Neuronal stem cell (in vitro differentiated cells): ENCODE results near the gene HAPSTR1.

Experiments
- DNase-seq: peaks from one replicate; pipeline ENCODE4 v3.0.0-alpha.2; 2013; ENCODE audit warnings: low spot score
- H2AFZ ChIP-seq: one replicate; pipeline ENCODE4 v1.6.1; 2013; ENCODE audit warnings: mild to moderate bottlenecking, low read length, inconsistent platforms
- H2AK5ac ChIP-seq: 2 replicates; pipeline ENCODE4 v1.6.1; 2013; ENCODE audit warnings: low read depth, mild to moderate bottlenecking, inconsistent platforms, low read length, moderate library complexity, mixed read lengths
- H2BK120ac ChIP-seq: 2 replicates; pipeline ENCODE4 v1.6.1; 2013; ENCODE audit warnings: low read depth, mild to moderate bottlenecking, inconsistent platforms, low read length, moderate library complexity, mixed read lengths
- H2BK12ac ChIP-seq: one replicate; pipeline ENCODE4 v1.6.1; 2013; ENCODE audit warnings: low read length, inconsistent platforms
- H2BK15ac ChIP-seq: 2 replicates; pipeline ENCODE4 v1.6.1; 2013; ENCODE audit warnings: mild to moderate bottlenecking, low read length, inconsistent platforms, mixed read lengths
- H2BK5ac ChIP-seq: one replicate; pipeline ENCODE4 v1.6.1; 2013; ENCODE audit warnings: inconsistent platforms, mild to moderate bottlenecking, low read length, moderate library complexity
- H3K14ac ChIP-seq: one replicate; pipeline ENCODE4 v1.6.1; 2013; ENCODE audit warnings: low read length, inconsistent platforms
- H3K18ac ChIP-seq: 2 replicates; pipeline ENCODE4 v1.6.1; 2013; ENCODE audit warnings: low read length, inconsistent platforms
- H3K23ac ChIP-seq: 2 replicates; pipeline ENCODE4 v1.6.1; 2013; ENCODE audit warnings: low read depth, mild to moderate bottlenecking, mixed read lengths, low read length, inconsistent platforms; ENCODE audit not compliant: poor library complexity
- H3K27ac ChIP-seq: replicated peaks from 3 replicates; pipeline ENCODE4 v1.5.1; 2013; ENCODE audit warnings: low read length, inconsistent platforms
- H3K27me3 ChIP-seq, 3 experiments: 2 replicates each; pipeline ENCODE4 v1.6.1; 2013; ENCODE audit warnings: low read length in 3 of 3, mild to moderate bottlenecking in 2 of 3, inconsistent platforms in 1 of 3, low read depth in 1 of 3, mixed read lengths in 1 of 3, moderate library complexity in 1 of 3; ENCODE audit not compliant: control insufficient read depth in 3 of 3, insufficient read depth in 3 of 3
- H3K36me3 ChIP-seq, 2 donors: replicated peaks in 1 of 2; 2 replicates each; pipeline ENCODE4 v1.6.1; 2013; ENCODE audit warnings: low read length in 2 of 2; ENCODE audit not compliant: control insufficient read depth in 2 of 2, insufficient read depth in 2 of 2
- H3K4ac ChIP-seq: 2 replicates; pipeline ENCODE4 v1.6.1; 2013; ENCODE audit warnings: inconsistent platforms, mild to moderate bottlenecking, low read length, moderate library complexity
- H3K4me1 ChIP-seq, 2 donors: 1 replicate in 1 of 2; 2 replicates in 1 of 2; pipeline ENCODE4 v1.6.1; 2013; ENCODE audit warnings: low read length in 2 of 2, low read depth in 1 of 2; ENCODE audit not compliant: control insufficient read depth in 2 of 2, insufficient read depth in 1 of 2
- H3K4me2 ChIP-seq: one replicate; pipeline ENCODE4 v1.6.1; 2013; ENCODE audit warnings: mild to moderate bottlenecking, low read length, inconsistent platforms; ENCODE audit not compliant: insufficient read depth, poor library complexity, severe bottlenecking
- H3K4me3 ChIP-seq, 2 donors: 2 replicates each; pipeline ENCODE4 v1.5.1; 2013; ENCODE audit warnings: low read length in 2 of 2, mild to moderate bottlenecking in 2 of 2, inconsistent platforms in 1 of 2, moderate library complexity in 1 of 2
- H3K79me1 ChIP-seq: one replicate; pipeline ENCODE4 v1.6.1; 2013; ENCODE audit warnings: low read depth, mild to moderate bottlenecking, inconsistent platforms, low read length, moderate library complexity
- H3K9ac ChIP-seq: one replicate; pipeline ENCODE4 v1.6.1; 2013; ENCODE audit warnings: mild to moderate bottlenecking, low read depth, low read length, inconsistent platforms; ENCODE audit not compliant: poor library complexity
- H3K9me3 ChIP-seq, 2 donors: replicated peaks in 1 of 2; 2 replicates each; pipeline versions ENCODE3 to v1.6.1; 2013; ENCODE audit warnings: low read length in 2 of 2, mild to moderate bottlenecking in 2 of 2, inconsistent platforms in 1 of 2, low read depth in 1 of 2, mixed read lengths in 1 of 2, moderate library complexity in 1 of 2; ENCODE audit not compliant: control insufficient read depth in 2 of 2, insufficient read depth in 1 of 2
- H4K8ac ChIP-seq: one replicate; pipeline ENCODE4 v1.6.1; 2013; ENCODE audit warnings: low read depth, mild to moderate bottlenecking, inconsistent platforms, low read length, moderate library complexity
- H4K91ac ChIP-seq: one replicate; pipeline ENCODE4 v1.6.1; 2013; ENCODE audit warnings: low read length, low read depth, mild to moderate bottlenecking, inconsistent platforms; ENCODE audit not compliant: poor library complexity
- WGBS, 2 donors: extraction: QIAGEN DNeasy Blood & Tissue Kit; methylation state at CpG; one replicate each; pipeline ENCODE4 v1.1.7; 2013; ENCODE audit warnings: missing lambda C conversion rate in 2 of 2, mixed read lengths in 1 of 2; ENCODE audit not compliant: insufficient read length in 2 of 2, insufficient replicate concordance in 1 of 2; ENCODE audit errors: extremely low coverage in 2 of 2; 5-methylcytosine and 5-hydroxymethylcytosine counted together

Gene HAPSTR1

GRCh38 chr16:9089660-9090059 lies 1.8 kb upstream of the HAPSTR1 start:
- H3K4me2 ChIP-seq: peak overlapping the region; percentile 82
- H3K27me3 ChIP-seq: no peaks in the 10 kb centered on the region
- peak overlapping the region; percentile 83 for H2AFZ ChIP-seq
- peaks cover 2 to 20% of the 10 kb centered on the region in 2 donors for H3K36me3 ChIP-seq
- no peak overlapping the region for H3K27ac ChIP-seq
- peaks cover 4 to 9% of the 10 kb centered on the region in 2 donors for H3K4me1 ChIP-seq
- no peak overlapping the region for H2BK5ac ChIP-seq
- H4K8ac ChIP-seq: no peak overlapping the region
- H3K23ac ChIP-seq: peak overlapping the region; percentile 98
- no peak overlapping the region for H4K91ac ChIP-seq
- peak overlapping the region in 1 of 2 donors; percentile 52 for H3K4me3 ChIP-seq
- H3K9me3 ChIP-seq: no peaks in the 10 kb centered on the region
- H3K18ac ChIP-seq: peak overlapping the region; percentile 99
- H2BK120ac ChIP-seq: no peak overlapping the region
- H2BK12ac ChIP-seq: no peak overlapping the region
- no peak overlapping the region for H3K4ac ChIP-seq
- H3K14ac ChIP-seq: no peak overlapping the region
- H3K79me1 ChIP-seq: peaks cover 5% of the 10 kb centered on the region
- no CpG with 5 or more reads among the region's 6 CpGs for WGBS, 2 donors
- no peak overlapping the region for H2AK5ac ChIP-seq
- H3K9ac ChIP-seq: peak overlapping the region; percentile 91
- H2BK15ac ChIP-seq: peak overlapping the region; percentile 92
- DNase-seq: no peak

- peaks cover 5 to 14% of the 10 kb centered on the region in 2 donors for H3K4me1 ChIP-seq
- H3K36me3 ChIP-seq: peaks cover 3 to 27% of the 10 kb centered on the region in 2 donors
- no CpG with 5 or more reads among the region's 85 CpGs for WGBS, 2 donors
- H3K9me3 ChIP-seq: no peaks in the 10 kb centered on the region
- peak overlapping the region; percentile 91 for H2AK5ac ChIP-seq
- peak overlapping the region; percentile 94 for H2BK120ac ChIP-seq
- H2AFZ ChIP-seq: peak overlapping the region; percentile 83
- H3K27me3 ChIP-seq: no peaks in the 10 kb centered on the region
- peak overlapping the region; percentile 52 to 83 for H3K4me3 ChIP-seq
- peaks cover 5% of the 10 kb centered on the region for H3K79me1 ChIP-seq
- peak overlapping the region; percentile 80 for H3K27ac ChIP-seq
- H3K4ac ChIP-seq: no peak overlapping the region
- H3K23ac ChIP-seq: peak overlapping the region; percentile 98
- H3K4me2 ChIP-seq: peak overlapping the region; percentile 82
- H3K18ac ChIP-seq: peak overlapping the region; percentile 99
- H3K9ac ChIP-seq: peak overlapping the region; percentile 91
- peak overlapping the region; percentile 57 for H4K8ac ChIP-seq
- H3K14ac ChIP-seq: peak overlapping the region; percentile 89
- peak overlapping the region; percentile 5 for H4K91ac ChIP-seq
- peak; percentile 48 for DNase-seq
- peak overlapping the region; percentile 92 for H2BK15ac ChIP-seq
- peak overlapping the region; percentile 89 for H2BK12ac ChIP-seq
- H2BK5ac ChIP-seq: peak overlapping the region; percentile 89
These were observed 1.1 kb upstream of the HAPSTR1 start for GRCh38 chr16:9090101-9090959.

GRCh38 chr16:9091867-9092281 lies 430 bp downstream of the HAPSTR1 start:
- H3K4me3 ChIP-seq: peak overlapping the region; percentile 95 to 97
- H3K36me3 ChIP-seq: peaks cover 5 to 43% of the 10 kb centered on the region in 2 donors
- peaks cover 5 to 15% of the 10 kb centered on the region in 2 donors for H3K4me1 ChIP-seq
- no peak overlapping the region for H4K91ac ChIP-seq
- H2AK5ac ChIP-seq: peak overlapping the region; percentile 85
- peaks cover 5% of the 10 kb centered on the region for H3K79me1 ChIP-seq
- H3K4ac ChIP-seq: no peak overlapping the region
- H2BK12ac ChIP-seq: no peak overlapping the region
- no peak overlapping the region for H2BK120ac ChIP-seq
- peak overlapping the region; percentile 99 for H3K18ac ChIP-seq
- no peak overlapping the region for H4K8ac ChIP-seq
- H3K9me3 ChIP-seq: peaks cover 0 to 2% of the 10 kb centered on the region in 2 donors
- peak overlapping the region; percentile 71 for H3K27ac ChIP-seq
- peak overlapping the region; percentile 82 for H2AFZ ChIP-seq
- peak overlapping the region; percentile 72 for H2BK15ac ChIP-seq
- peak overlapping the region; percentile 100 for H3K23ac ChIP-seq
- peak; percentile 21 for DNase-seq
- no peaks in the 10 kb centered on the region for H3K27me3 ChIP-seq
- WGBS, 2 donors: no CpG with 5 or more reads among the region's 51 CpGs
- H3K14ac ChIP-seq: peak overlapping the region; percentile 75
- H2BK5ac ChIP-seq: peak overlapping the region; percentile 98
- H3K4me2 ChIP-seq: peak overlapping the region; percentile 31
- H3K9ac ChIP-seq: peak overlapping the region; percentile 98
